Activated naive CD8-positive, alpha-beta T cell treated with anti-CD3 and anti-CD28 coated beads, Interleukin-2, amount 10 ng/mL, durations not matched to agents 7 days and 5 days (primary cell): ENCODE data around the gene PRDM12. TPM values are rescaled to one million over a fixed set of nuclear protein-coding genes. Genes with fewer than 3 reads are reported as not detected.
A peak's percentile ranks its signal among the peaks of the same experiment; 100 is the strongest.

ENCODE experiments used
- ATAC-seq: fragments of 150-1000 bp; cut with Tn5 transposase; one replicate; pipeline ENCODE4 v1.10.0; 2021; ENCODE audit warnings: low read depth, moderate library complexity
- POLR2A ChIA-PET: fragments of 350-600 bp; sonication (Branson Sonifier 250); formaldehyde crosslinking; loops from one replicate; lab custom pipeline; 2021; ENCODE audit warnings: antibody characterized with exemption; lab: Charles Lee
- DNase-seq: peaks from one replicate; pipeline ENCODE4 v3.0.0; 2021
- H3K27ac Mint-ChIP-seq: one replicate; pipeline ENCODE4 v1.8.0; 2022; ENCODE audit warnings: mild to moderate bottlenecking, mixed read lengths
- H3K27me3 Mint-ChIP-seq: one replicate; pipeline ENCODE4 v1.8.0; 2022; ENCODE audit warnings: mild to moderate bottlenecking, moderate library complexity, mixed read lengths
- H3K36me3 Mint-ChIP-seq: one replicate; pipeline ENCODE4 v1.8.0; 2021; ENCODE audit warnings: mild to moderate bottlenecking, mixed read lengths
- H3K4me1 Mint-ChIP-seq: one replicate; pipeline ENCODE4 v1.8.0; 2021; ENCODE audit warnings: mixed read lengths
- H3K4me3 Mint-ChIP-seq: one replicate; pipeline ENCODE4 v1.8.0; 2022; ENCODE audit warnings: mild to moderate bottlenecking, moderate library complexity, mixed read lengths
- H3K9me3 Mint-ChIP-seq: one replicate; pipeline ENCODE4 v1.8.0; 2021; ENCODE audit warnings: mixed read lengths
- total RNA-seq, 2 experiments: library from RNA; stranded (reverse); gene quantifications; one replicate each; pipeline ENCODE4 v1.2.3, GENCODE V29; 2021

The PRDM12 gene
- total RNA-seq, 2 experiments from 2014 or later, result 0.17 TPM; not detected in 1

- H3K27me3 Mint-ChIP-seq, result peaks cover 3% of the 10 kb centered on the region
- peaks cover 25% of the 10 kb centered on the region for H3K36me3 Mint-ChIP-seq
- peaks cover 40% of the 10 kb centered on the region for H3K4me1 Mint-ChIP-seq
- H3K9me3 Mint-ChIP-seq, result no peaks in the 10 kb centered on the region
- H3K4me3 Mint-ChIP-seq, result peak within 1 kb of the TSS; percentile 97
- peak within 1 kb of the TSS; percentile 97 for H3K27ac Mint-ChIP-seq
- ATAC-seq (peak; percentile 98), DNase-seq (peak; percentile 88)
- POLR2A ChIA-PET, result interaction anchor here (0.7 to 1.7 kb wide), 6 partner anchors 10 to 114 kb away, joined by 3 to 7 read pairs (median 5); partner anchors contain the start of gene FUBP3
These were observed 29.2 kb downstream of the PRDM12 start, which contains the start of gene EXOSC2 for GRCh38 chr9:130693426-130694191. TSS of gene EXOSC2 (plus strand) at chr9:130693780. CDS start at chr9:130693792, 12 bp downstream.

GRCh38 chr9:130694205-130694604, 29.8 kb downstream of the PRDM12 start:
- POLR2A ChIA-PET, result interaction anchor here (1.7 kb wide), 2 partner anchors 19 to 21 kb away, joined by 3 to 7 read pairs; no protein-coding TSS in a partner anchor
- no peaks in the 10 kb centered on the region for H3K9me3 Mint-ChIP-seq
- H3K27ac Mint-ChIP-seq, result peak overlapping the region; percentile 97
- peaks cover 46% of the 10 kb centered on the region for H3K4me1 Mint-ChIP-seq
- H3K36me3 Mint-ChIP-seq, result peaks cover 27% of the 10 kb centered on the region
- H3K27me3 Mint-ChIP-seq, result peaks cover 3% of the 10 kb centered on the region
- H3K4me3 Mint-ChIP-seq, result peak overlapping the region; percentile 97
- no peak for DNase-seq
- ATAC-seq, result no peak

GRCh38 chr9:130696139-130696650, 31.8 kb downstream of the PRDM12 start:
- Mint-ChIP-seq H3K27ac (no peak overlapping the region), H3K4me3 (no peak overlapping the region), H3K36me3 (peaks cover 28% of the 10 kb centered on the region), H3K4me1 (peaks cover 44% of the 10 kb centered on the region), H3K27me3 (no peaks in the 10 kb centered on the region), H3K9me3 (no peaks in the 10 kb centered on the region)
- DNase-seq (no peak), ATAC-seq (no peak)
- POLR2A ChIA-PET, result interaction anchor here (0.7 kb wide), 1 partner anchor 641 kb away, joined by 3 read pairs; no protein-coding TSS in a partner anchor

DNA sequence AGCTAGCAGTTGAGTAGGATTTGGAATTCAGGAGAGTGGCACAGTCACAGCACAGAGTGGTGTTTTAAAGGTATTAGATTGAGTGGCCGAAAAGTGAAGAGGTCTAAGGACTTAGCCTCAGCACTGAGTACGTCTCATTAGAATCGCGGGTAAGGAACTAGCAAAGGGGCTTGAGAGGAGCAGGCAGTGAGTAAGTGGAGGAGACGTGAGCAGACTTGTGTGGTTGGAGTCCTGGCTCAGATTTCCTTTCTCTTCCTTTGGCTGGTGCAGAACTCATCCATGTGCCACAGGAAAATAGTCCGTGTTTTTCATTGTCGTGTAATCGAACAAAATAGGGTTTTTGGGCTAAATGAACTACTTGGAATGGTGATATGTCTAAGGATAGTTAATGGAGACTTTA, 32.6 kb downstream of the PRDM12 start:
- Mint-ChIP-seq H3K4me3 (no peak overlapping the region), H3K27me3 (no peaks in the 10 kb centered on the region), H3K27ac (no peak overlapping the region), H3K9me3 (no peaks in the 10 kb centered on the region), H3K36me3 (peaks cover 29% of the 10 kb centered on the region), H3K4me1 (peaks cover 44% of the 10 kb centered on the region)
- DNase-seq, result no peak
- no peak for ATAC-seq
- POLR2A ChIA-PET, result no interaction called here

DNA sequence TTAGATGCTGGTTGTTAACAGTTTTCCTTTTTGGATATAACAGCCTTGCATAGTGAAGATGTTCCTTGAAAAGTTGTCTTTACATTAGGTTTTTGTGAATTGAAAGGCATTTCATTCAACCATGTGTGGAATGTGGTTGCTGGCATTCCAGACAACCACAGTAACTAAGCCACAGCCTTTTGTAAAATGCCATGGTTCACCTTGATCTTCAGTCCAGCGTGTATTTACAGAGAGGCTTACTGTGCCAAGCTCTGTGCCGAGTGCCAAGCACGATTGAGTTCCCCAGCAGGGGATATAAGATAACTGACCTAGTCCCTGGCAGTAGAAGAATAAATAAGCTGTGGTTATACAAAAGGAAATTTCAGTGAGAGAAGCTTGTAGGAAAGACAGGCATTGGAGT, 34.1 kb downstream of the PRDM12 start:
- no peaks in the 10 kb centered on the region for H3K9me3 Mint-ChIP-seq
- DNase-seq, result no peak
- peaks cover 40% of the 10 kb centered on the region for H3K36me3 Mint-ChIP-seq
- H3K4me1 Mint-ChIP-seq, result peaks cover 42% of the 10 kb centered on the region
- no peaks in the 10 kb centered on the region for H3K27me3 Mint-ChIP-seq
- no peak overlapping the region for H3K27ac Mint-ChIP-seq
- POLR2A ChIA-PET, result no interaction called here
- ATAC-seq, result no peak
- H3K4me3 Mint-ChIP-seq, result no peak overlapping the region

- H3K27ac Mint-ChIP-seq, result no peak overlapping the region
- H3K4me1 Mint-ChIP-seq, result peaks cover 42% of the 10 kb centered on the region
- POLR2A ChIA-PET, result no interaction called here
- no peaks in the 10 kb centered on the region for H3K27me3 Mint-ChIP-seq
- H3K9me3 Mint-ChIP-seq, result no peaks in the 10 kb centered on the region
- peaks cover 42% of the 10 kb centered on the region for H3K36me3 Mint-ChIP-seq
- no peak for DNase-seq
- H3K4me3 Mint-ChIP-seq, result no peak overlapping the region
- ATAC-seq, result no peak
These were observed 34.7 kb downstream of the PRDM12 start for GRCh38 chr9:130699047-130699446.

GRCh38 chr9:130701059-130702022, 36.9 kb downstream of the PRDM12 start:
- Mint-ChIP-seq H3K4me1 (peaks cover 28% of the 10 kb centered on the region), H3K36me3 (peaks cover 35% of the 10 kb centered on the region), H3K27me3 (no peaks in the 10 kb centered on the region), H3K27ac (no peak overlapping the region), H3K4me3 (no peak overlapping the region), H3K9me3 (no peaks in the 10 kb centered on the region)
- ATAC-seq, result peak; percentile 85
- POLR2A ChIA-PET, result no interaction called here
- peak; percentile 75 for DNase-seq

- H3K27me3 Mint-ChIP-seq, result no peaks in the 10 kb centered on the region
- peaks cover 24% of the 10 kb centered on the region for H3K36me3 Mint-ChIP-seq
- no peaks in the 10 kb centered on the region for H3K9me3 Mint-ChIP-seq
- no peak overlapping the region for H3K4me3 Mint-ChIP-seq
- no peak overlapping the region for H3K27ac Mint-ChIP-seq
- no peak for DNase-seq
- peaks cover 15% of the 10 kb centered on the region for H3K4me1 Mint-ChIP-seq
- no peak for ATAC-seq
- POLR2A ChIA-PET, result no interaction called here
These were observed 39.1 kb downstream of the PRDM12 start for GRCh38 chr9:130703501-130703900.

DNA sequence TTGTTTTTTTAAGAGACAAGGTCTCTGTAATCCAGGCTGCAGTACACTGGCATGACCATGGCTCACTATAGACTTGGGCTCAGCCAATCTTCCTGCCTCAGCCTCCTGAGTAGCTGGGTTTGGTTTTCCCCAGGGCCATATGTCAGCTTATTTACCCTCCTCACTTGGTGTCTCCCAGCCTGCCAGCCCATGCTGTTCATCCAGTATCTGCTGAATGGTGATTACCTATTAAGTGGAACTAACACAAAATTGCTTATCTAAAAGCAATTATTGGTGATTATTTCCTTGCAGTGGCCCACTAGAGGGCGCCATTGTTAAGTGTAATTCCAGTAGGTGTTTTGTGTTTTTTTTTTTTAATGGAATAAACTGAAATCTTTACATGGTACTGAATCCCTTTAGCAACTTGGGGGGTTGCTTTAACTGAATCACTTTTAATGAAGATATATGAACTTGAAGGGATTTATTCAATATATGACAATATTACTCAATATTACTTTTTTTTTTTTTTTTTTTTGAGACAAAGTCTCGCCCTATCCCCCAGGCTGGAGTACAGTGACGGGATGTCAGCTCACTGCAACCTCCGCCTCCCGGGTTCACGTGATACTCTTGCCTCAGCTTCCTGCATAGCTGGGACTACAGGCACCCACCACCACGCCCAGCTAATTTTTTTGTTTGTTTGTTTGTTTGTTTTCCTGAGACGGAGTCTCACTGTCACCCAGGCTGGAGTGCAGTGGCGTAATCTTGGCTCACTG, 43.0 kb downstream of the PRDM12 start:
- no peaks in the 10 kb centered on the region for H3K9me3 Mint-ChIP-seq
- no peak overlapping the region for H3K4me3 Mint-ChIP-seq
- H3K4me1 Mint-ChIP-seq, result peaks cover 5% of the 10 kb centered on the region
- H3K27ac Mint-ChIP-seq, result no peak overlapping the region
- POLR2A ChIA-PET, result no interaction called here
- peaks cover 2% of the 10 kb centered on the region for H3K27me3 Mint-ChIP-seq
- peaks cover 17% of the 10 kb centered on the region for H3K36me3 Mint-ChIP-seq
- DNase-seq (peak; percentile 59), ATAC-seq (peak; percentile 41)

DNA sequence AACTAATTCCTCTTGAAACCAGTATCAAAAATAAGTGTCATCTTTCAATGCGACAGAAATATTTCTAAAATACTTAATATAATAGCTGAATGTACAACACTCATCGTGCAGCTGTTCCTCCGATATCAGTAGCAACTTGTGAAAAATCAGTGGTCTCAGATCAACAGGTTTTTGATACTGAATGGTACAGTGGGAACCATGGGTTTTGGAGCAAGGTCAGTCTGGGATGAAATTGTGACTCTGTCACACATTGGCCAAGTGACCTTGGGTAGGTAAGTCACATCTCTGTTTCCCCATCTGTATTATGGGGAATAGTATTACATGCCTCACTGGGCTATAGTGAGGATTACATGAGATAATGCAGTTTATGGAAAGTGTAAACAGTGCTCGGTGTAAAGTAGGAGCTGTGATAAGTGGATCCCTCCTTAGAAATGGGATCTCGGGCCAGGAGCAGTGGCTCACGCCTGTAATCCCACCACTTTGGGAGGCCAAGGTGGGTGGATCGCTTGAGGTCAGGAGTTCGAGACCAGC, 46.5 kb downstream of the PRDM12 start:
- no peak for ATAC-seq
- H3K27me3 Mint-ChIP-seq, result peaks cover 2% of the 10 kb centered on the region

GRCh38 chr9:130711469-130711868, 47.1 kb downstream of the PRDM12 start:
- peaks cover 30% of the 10 kb centered on the region for H3K4me1 Mint-ChIP-seq
- ATAC-seq (no peak), DNase-seq (no peak)
- peaks cover 2% of the 10 kb centered on the region for H3K27me3 Mint-ChIP-seq
- no peak overlapping the region for H3K4me3 Mint-ChIP-seq
- no peaks in the 10 kb centered on the region for H3K36me3 Mint-ChIP-seq
- POLR2A ChIA-PET, result no interaction called here
- H3K27ac Mint-ChIP-seq, result peak overlapping the region; percentile 5
- H3K9me3 Mint-ChIP-seq, result no peaks in the 10 kb centered on the region

More for the DNA sequence above, 46.5 kb downstream of the PRDM12 start:
- Mint-ChIP-seq H3K4me1 (peaks cover 28% of the 10 kb centered on the region), H3K9me3 (no peaks in the 10 kb centered on the region), H3K36me3 (peaks cover 1% of the 10 kb centered on the region), H3K27ac (no peak overlapping the region), H3K4me3 (no peak overlapping the region)
- no peak for DNase-seq
- POLR2A ChIA-PET, result no interaction called here

- POLR2A ChIA-PET, result interaction anchor here (0.6 to 1.2 kb wide), 3 partner anchors 19 to 471 kb away, joined by 4 to 7 read pairs (median 5); partner anchors contain the start of gene EXOSC2
- Mint-ChIP-seq H3K9me3 (no peaks in the 10 kb centered on the region), H3K36me3 (no peaks in the 10 kb centered on the region), H3K4me1 (peaks cover 29% of the 10 kb centered on the region), H3K27ac (peak overlapping the region; percentile 94), H3K27me3 (peaks cover 2% of the 10 kb centered on the region), H3K4me3 (peak overlapping the region; percentile 87)
- peak; percentile 98 for ATAC-seq
- DNase-seq, result peak; percentile 97
These were observed 48.3 kb downstream of the PRDM12 start for GRCh38 chr9:130712564-130713285.
